NCI-H2029 treated with DMSO at 0.1 percent for 48 hours (cell line): ENCODE measurements around the gene COG8.
"Not testable (repeated sequence)": the region's sequence is repeated elsewhere in the genome, so short reads cannot be mapped to it uniquely, and the experiment has no call there.

Experiments used
- DNase-seq: peaks from one replicate; lab custom pipeline; 2025; lab: John Stamatoyannopoulos, UW

COG8 gene

DNA sequence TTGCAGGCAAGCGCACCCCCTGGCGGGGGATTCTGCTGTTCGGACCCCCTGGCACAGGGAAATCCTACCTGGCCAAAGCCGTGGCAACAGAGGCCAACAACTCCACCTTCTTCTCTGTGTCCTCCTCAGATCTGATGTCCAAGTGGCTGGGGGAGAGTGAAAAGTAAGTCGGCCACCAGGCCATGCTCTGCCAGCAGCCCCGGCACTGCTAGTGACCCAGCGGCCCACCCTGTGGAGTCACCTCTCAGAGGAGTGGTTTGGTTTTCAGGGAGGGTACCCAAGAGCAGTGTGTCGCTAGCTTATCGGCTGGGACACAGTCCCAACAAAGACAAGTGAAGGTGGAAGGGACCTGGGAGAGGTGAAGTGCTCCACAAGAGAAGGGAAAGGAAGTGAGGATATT, 20.0 kb downstream of the COG8 start:
- no peak for DNase-seq

- DNase-seq: no peak
These were observed 20.5 kb downstream of the COG8 start for GRCh38 chr16:69318911-69319289.

- no peak for DNase-seq
These were observed 21.0 kb downstream of the COG8 start for GRCh38 chr16:69318177-69318910.

DNA sequence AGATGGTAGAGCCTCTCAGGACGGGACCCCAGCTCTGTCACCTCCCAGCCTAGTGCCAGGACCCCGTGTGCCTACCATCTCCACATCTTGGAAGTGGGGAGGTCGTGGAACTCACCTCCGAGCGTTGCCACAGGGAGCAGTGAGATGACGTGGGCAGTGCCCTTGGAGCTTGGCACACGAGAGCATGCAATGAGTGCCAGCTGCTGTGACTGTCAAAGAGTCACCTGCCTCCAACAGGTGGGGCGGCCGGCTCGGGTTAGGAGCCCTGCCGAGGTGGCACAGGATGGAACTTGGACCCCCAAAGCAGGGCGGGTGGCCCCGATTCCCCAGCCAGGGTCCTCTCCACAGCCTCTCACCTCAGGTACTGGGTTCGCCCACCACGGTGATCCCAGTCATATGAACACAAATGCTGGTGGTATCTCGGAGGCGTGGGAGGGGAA, 22.7 kb downstream of the COG8 start:
- no peak for DNase-seq

- DNase-seq: no peak
These were observed 23.7 kb downstream of the COG8 start for GRCh38 chr16:69315486-69316311.

DNA sequence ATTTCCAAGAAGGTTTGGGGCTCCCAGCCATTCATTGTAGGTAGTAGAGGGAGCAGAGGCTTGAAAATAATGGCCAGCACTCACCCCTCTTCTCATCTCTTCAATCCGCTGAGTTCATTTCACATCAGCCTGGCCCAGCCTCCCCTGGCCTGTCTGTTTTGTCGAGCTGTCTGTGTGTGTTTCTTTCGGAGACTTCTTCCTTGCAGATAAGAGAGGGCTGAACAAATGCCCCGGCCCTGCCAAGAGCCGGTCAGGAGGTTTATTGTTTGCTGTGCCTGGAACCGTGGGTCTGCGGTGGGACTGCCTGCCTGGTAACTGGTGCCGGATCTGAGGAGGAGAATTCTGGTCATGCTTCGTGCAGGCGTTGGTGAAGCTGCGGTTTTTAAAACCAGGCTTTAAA, 24.8 kb downstream of the COG8 start:
- no peak for DNase-seq

DNA sequence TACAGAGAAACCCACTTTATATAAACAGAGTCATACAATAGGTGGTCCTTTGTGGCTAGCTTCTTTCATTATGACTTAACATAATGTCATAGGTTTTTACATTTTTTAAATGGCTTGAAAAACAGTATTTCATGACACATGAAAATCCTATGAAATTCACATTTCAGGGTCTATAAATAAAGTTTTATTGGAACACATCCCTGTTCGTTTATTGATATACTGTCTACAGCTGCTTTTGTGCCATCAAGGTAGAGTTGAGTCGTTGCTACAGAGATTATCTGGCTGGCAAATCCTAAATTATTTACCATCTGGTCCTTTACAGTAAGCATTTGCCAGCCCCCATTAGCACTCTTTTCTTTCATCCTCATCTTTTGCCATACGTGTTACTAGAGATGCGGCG, 25.9 kb downstream of the COG8 start:
- DNase-seq: no peak

DNA sequence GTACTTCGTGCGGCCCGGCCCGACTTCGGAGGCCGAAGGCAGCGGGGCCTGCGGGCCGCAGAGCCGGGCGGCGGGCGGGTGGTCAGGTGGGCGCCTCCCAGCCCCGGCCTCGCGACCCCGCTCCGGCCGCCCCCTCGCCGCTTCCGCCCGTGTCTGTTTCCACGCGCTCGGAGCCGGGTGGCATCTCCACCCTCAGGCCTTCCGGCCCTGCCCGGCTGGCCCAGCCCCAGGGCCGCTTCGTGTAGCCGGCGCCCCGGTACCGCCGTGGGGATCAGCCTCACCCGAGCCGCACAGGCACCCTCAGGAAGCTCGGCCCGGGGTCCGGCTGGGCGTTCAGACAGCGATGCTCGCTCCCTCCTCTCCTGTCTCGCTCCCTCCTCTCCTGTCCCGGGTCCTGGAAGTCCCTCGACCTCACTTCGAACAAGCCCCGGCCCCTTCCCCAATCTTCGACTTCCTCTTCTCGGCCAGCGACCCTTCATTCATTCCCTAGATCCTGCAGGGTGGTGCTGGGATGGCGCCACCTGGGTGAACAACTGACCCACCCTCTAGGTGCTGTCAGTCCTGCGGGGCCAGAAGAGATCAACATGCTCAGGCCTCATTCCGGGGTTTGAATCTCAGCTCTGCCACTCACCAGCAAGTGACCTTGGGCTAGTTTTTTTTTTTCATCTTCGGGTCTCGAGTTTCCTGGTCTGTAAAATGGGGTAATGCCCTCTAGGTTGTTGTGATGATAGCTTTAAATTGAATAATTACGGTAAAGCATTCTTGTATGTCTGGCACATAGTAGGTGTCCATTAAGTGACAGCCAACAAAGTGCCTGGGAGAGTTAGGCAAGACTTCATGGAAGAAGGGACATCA, 27.6 kb downstream of the COG8 start:
- DNase-seq: no peak

- DNase-seq: peak; percentile 73
These were observed 28.5 kb downstream of the COG8 start, which contains the start of gene VPS4A for GRCh38 chr16:69310653-69311532. TSS of gene VPS4A (plus strand) at chr16:69311350. CDS start at chr16:69311512, 162 bp downstream.

DNA sequence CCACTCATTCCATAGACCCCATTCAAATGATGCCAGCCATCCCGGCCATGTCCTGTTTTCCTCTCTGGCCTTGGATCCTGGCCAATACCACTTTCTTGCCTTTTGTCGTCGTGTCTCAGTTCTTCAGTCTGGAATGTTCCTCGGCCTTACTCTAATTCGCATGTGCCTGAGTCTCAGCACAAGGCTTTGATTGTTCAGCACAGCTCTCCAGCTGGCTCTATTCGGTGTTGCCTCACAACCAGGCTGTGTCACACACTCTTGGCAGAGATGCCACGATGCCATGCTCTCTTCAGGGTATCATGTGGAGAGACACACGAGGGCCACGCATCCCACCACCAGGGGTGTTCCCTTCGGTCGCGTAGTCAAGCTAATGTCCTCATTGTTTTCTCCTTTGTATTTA, 30.0 kb downstream of the COG8 start:
- no peak for DNase-seq

DNA sequence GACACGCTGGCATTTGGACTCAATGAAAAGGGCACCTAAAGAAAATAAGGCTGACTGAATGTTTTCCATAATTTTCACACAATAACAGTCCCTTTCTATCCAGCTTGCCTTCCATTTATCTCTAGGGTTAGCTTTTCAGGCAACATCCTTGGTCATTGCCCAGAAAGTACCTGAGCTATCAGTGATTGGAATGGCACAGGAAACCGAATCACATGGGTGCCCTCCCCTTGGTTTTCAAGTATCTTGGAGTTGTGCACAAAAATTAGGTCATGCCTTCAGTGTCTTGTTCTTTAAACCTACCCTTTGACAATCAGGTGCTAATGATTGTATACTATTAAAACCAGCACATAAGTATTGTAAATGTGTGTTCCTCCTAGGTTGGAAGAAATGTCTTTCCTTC, 31.5 kb downstream of the COG8 start:
- no peak for DNase-seq

DNA sequence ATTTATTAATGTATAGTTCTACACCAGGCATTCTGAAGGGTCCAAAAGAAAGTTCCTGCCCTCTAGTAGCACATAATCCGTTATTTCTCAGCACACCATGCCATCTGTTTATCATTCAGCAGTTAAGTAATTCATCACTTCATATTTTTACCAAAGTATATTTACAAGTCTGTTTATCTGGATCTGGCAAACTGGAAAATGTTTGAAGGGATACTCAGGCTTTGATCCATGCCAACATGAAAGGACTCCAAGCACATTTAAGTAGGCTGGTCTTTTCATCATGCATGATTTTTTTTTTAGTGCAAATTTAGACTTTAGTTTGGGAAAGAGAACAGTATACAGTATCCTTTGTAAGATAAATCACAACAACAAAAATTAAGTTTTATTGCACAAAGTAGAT, 32.3 kb downstream of the COG8 start:
- no peak for DNase-seq

- no peak for DNase-seq
These were observed 33.3 kb downstream of the COG8 start for GRCh38 chr16:69306031-69306430.

DNA sequence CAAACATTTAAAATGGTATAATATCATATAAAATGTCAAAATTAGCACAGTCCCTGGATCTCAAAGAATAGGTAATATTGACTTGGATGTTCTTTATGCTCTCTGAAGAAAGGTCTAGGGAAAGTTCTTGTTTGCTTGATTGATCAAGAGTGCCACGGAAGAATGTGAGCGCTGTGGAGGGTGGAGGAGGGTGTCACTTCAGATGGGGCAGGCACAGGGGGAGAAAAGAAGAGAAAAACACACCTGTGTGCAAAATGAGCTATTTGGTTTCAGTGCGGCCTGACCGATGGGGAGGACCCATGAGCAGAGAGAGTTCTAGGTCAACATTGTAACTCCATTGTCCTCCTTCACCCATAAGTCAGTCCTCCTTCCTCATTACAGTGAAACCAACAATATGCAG, 37.1 kb downstream of the COG8 start:
- DNase-seq: no peak

GRCh38 chr16:69301861-69302260, 37.5 kb downstream of the COG8 start:
- DNase-seq: no peak

GRCh38 chr16:69301187-69301586, 38.2 kb downstream of the COG8 start:
- DNase-seq: no peak

DNA sequence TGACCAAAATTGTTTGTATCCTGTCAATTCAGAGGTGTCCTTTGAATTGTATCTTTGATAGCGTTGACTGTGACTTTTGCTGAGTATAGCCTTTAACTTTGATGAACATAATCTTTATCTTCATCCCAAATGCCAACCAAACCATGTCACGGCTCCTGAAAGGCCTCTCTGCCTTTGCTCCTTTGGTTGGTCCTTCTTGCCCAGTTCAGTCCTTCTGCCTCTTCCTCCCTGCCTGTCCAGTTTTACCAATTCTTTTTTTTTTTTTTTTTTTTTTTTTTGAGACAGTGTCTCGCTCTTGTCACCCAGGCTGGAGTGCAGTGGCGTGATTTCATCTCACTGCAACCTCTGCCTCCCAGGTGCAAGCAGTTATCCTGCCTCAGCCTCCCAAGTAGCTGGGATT, 41.1 kb downstream of the COG8 start:
- DNase-seq: no peak

DNA sequence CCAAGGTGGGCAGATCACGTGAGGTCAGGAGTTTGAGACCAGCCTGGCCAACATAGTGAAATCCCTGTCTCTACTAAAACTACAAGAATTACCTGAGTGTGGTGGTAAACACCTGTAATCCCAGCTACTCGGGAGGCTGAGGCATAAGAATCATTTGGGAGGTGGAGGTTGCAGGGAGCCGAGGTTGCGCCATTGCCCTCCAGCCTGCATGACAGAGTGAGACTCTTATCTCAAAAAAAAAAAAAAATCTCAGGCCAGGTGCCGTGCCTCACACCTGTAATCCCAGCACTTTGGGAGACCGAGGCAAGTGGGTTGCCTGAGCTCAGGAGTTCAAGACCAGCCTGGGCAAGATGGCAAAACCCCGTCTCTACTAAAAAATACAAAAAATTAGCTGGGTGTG, 42.6 kb downstream of the COG8 start:
- not testable (repeated sequence) for DNase-seq

DNA sequence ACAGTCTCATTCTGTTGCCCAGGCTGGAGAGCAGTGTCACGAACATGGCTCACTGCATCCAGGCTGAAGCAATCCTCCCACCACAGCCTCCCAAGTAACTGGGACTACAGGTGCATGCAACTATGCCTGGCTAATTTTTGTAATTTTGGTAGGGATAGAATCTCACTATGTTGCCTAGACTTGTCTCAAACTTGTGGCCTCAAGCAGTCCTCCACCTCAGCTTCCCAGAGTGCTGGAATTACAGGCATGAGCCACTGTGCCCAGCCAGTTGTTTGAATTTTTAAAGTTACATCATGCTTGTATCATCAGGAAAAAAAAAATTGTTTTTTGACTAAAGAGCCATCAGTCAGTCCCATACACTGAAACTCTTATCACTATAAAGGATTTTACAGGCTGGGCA, 45.3 kb downstream of the COG8 start:
- DNase-seq: no peak

GRCh38 chr16:69293401-69293800, 46.0 kb downstream of the COG8 start:
- no peak for DNase-seq

DNA sequence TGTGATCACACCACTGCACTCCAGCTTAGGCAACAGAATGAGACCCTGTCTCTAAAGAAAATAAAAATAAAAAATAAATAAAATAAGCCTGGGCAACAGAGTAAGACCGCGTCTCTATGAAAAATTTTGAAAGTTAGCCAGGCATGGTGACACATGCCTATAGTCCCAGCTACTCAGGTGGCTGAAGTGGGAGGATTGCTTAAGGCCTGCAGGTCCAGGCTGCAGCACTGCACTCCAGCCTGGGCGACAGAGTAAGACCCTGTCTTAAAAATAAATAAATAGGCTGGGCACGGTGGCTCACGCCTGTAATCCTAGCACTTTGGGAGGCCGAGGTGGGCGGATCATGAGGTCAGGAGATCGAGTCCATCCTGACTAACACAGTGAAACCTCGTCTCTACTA, 47.7 kb downstream of the COG8 start:
- not testable (repeated sequence) for DNase-seq
